ENCODE results near the gene UTP3. TPM values are rescaled to one million over a fixed set of nuclear protein-coding genes. Genes with fewer than 3 reads are reported as not detected.
A peak's percentile ranks its signal among the peaks of the same experiment; 100 is the strongest.
"Not testable (repeated sequence)": the region's sequence is repeated elsewhere in the genome, so short reads cannot be mapped to it uniquely, and the experiment has no call there.

The UTP3 gene
- total RNA-seq, 1 donor from 2014 or later: 27.2 TPM

GRCh38 chr4:70688795-70689231 lies 481 bp downstream of the UTP3 start:
- DNase-seq: no peak
- intact Hi-C loops (cut with DNase I): no loop called here

DNA sequence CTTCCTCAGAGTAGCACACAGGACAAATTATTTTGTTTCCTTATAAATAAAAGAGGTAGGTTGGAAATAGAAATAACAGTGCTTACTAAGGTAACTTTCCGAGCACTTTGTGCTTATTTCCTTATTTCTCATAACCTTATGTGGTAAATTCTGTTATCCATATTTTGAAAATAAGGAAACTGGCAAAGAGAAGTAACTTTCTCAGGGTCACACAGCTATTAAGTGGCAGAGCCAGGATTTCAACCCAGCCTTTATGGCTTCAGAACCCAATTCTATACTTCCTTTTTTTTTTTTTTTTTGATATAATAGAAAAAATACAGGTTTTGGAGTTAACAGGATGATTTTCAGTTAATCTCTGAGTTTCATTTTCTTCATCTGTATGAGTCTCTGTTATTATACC lies 3.3 kb downstream of the UTP3 start:
- Histone ChIP-seq H3K9me3 (no peaks in the 10 kb centered on the region), H3K4me1 (peaks cover 32% of the 10 kb centered on the region), H3K36me3 (peaks cover 20% of the 10 kb centered on the region), H3K27me3 (no peaks in the 10 kb centered on the region), H3K27ac (no peak overlapping the region), H3K4me3 (no peak overlapping the region)
- DNase-seq: no peak
- intact Hi-C loops (cut with DNase I): no loop called here
- TF ChIP-seq, protein P1, sequence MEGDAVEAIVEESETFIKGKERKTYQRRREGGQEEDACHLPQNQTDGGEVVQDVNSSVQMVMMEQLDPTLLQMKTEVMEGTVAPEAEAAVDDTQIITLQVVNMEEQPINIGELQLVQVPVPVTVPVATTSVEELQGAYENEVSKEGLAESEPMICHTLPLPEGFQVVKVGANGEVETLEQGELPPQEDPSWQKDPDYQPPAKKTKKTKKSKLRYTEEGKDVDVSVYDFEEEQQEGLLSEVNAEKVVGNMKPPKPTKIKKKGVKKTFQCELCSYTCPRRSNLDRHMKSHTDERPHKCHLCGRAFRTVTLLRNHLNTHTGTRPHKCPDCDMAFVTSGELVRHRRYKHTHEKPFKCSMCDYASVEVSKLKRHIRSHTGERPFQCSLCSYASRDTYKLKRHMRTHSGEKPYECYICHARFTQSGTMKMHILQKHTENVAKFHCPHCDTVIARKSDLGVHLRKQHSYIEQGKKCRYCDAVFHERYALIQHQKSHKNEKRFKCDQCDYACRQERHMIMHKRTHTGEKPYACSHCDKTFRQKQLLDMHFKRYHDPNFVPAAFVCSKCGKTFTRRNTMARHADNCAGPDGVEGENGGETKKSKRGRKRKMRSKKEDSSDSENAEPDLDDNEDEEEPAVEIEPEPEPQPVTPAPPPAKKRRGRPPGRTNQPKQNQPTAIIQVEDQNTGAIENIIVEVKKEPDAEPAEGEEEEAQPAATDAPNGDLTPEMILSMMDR (IDR thresholded peaks at IDR 0.05): no peak
- ATAC-seq: no peak

More at GRCh38 chr4:70688795-70689231, 481 bp downstream of the UTP3 start:
- peak overlapping the region; percentile 85 for H3K4me3 ChIP-seq
- TF ChIP-seq, protein P1 (IDR thresholded peaks at IDR 0.05): no peak
- peak; percentile 1 for ATAC-seq
- H3K36me3 ChIP-seq: peaks cover 20% of the 10 kb centered on the region
- H3K4me1 ChIP-seq: peaks cover 32% of the 10 kb centered on the region
- peak overlapping the region; percentile 97 for H3K27ac ChIP-seq
- no peaks in the 10 kb centered on the region for H3K27me3 ChIP-seq
- H3K9me3 ChIP-seq: no peaks in the 10 kb centered on the region

GRCh38 chr4:70694633-70695032 lies 6.3 kb downstream of the UTP3 start:
- DNase-seq; H3K27me3 ChIP-seq; H3K9me3 ChIP-seq; intact Hi-C loops (cut with DNase I); ATAC-seq; H3K27ac ChIP-seq; H3K4me3 ChIP-seq: not testable (repeated sequence)
- Histone ChIP-seq H3K36me3 (peaks cover 20% of the 10 kb centered on the region), H3K4me1 (peaks cover 19% of the 10 kb centered on the region)

GRCh38 chr4:70698435-70698834 lies 10.1 kb downstream of the UTP3 start:
- H3K27me3 ChIP-seq; H3K4me1 ChIP-seq; DNase-seq; H3K4me3 ChIP-seq; H3K9me3 ChIP-seq; ATAC-seq; intact Hi-C loops (cut with DNase I); H3K36me3 ChIP-seq; H3K27ac ChIP-seq: not testable (repeated sequence)

DNA sequence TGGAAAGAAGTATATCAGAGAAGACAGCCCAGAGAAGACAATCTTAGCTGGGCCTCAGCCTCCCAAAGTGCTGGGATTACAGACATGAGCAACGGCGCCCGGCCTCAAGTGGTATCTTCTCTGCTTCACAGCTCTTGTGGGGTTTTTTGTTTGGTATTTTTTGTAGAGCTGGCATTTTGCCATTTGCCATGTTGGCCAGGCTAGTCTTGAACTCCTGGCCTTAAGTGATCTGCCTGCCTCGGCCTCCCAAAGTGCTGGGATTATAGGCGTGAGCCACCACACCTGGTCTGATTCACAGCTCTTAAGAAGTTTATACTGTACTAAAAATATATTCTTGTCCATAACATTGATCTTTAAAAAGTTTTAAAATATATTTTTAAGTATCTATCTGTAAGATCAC lies 12.4 kb downstream of the UTP3 start:
- no peaks in the 10 kb centered on the region for H3K9me3 ChIP-seq
- H3K4me3 ChIP-seq: no peak overlapping the region
- no peak for DNase-seq
- no peak for ATAC-seq
- H3K4me1 ChIP-seq: no peaks in the 10 kb centered on the region
- H3K27ac ChIP-seq: no peak overlapping the region
- TF ChIP-seq, protein P1 (IDR thresholded peaks at IDR 0.05): no peak
- no peaks in the 10 kb centered on the region for H3K36me3 ChIP-seq
- no peaks in the 10 kb centered on the region for H3K27me3 ChIP-seq
- intact Hi-C loops (cut with DNase I): no loop called here

DNA sequence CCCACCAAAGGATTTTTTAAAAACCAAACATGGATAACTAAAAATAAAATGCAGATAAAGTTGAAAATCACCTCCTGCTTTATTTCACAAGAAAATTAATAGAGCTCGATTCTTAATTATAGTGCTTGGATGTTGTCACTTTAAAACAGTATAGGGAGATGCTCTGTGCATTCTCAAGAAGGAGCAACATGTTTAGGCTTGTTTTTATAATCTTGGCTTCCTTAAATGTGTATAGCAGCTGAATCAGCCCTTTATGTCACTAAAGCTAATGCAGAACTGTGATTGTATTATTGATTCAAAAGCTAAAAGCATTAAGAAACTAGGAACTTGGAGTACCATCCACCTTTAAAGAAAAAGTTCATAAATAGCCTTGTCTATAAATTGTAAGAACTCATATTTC lies 12.9 kb downstream of the UTP3 start:
- Histone ChIP-seq H3K27me3 (no peaks in the 10 kb centered on the region), H3K4me3 (no peak overlapping the region), H3K4me1 (peaks cover 3% of the 10 kb centered on the region), H3K27ac (no peak overlapping the region), H3K9me3 (no peaks in the 10 kb centered on the region), H3K36me3 (no peaks in the 10 kb centered on the region)
- TF ChIP-seq, protein P1 (IDR thresholded peaks at IDR 0.05): no peak
- intact Hi-C loops (cut with DNase I): no loop called here
- no peak for DNase-seq
- no peak for ATAC-seq

- ATAC-seq; H3K27me3 ChIP-seq; H3K9me3 ChIP-seq; H3K36me3 ChIP-seq; H3K4me3 ChIP-seq; intact Hi-C loops (cut with DNase I); DNase-seq: not testable (repeated sequence)
- H3K4me1 ChIP-seq: peaks cover 15% of the 10 kb centered on the region
- peak overlapping the region; percentile 93 for H3K27ac ChIP-seq
Observed at GRCh38 chr4:70702592-70702991, 14.3 kb downstream of the UTP3 start.

Measured in upper lobe of right lung (tissue), 1 donor.